OCI-LY1 (cell line): Measurements from ENCODE around the gene NMBR.
"Not testable (repeated sequence)": the region's sequence is repeated elsewhere in the genome, so short reads cannot be mapped to it uniquely, and the experiment has no call there.

Experiments
- H2AFZ ChIP-seq: fragments of 200-600 bp; sonication (generic), shearing (Covaris generic); 2 replicates; pipeline ENCODE4 v1.6.0; 2014; ENCODE audit warnings: antibody characterized with exemption, mild to moderate bottlenecking, low read length
- H3F3A ChIP-seq: fragments of 200-600 bp; sonication (generic), shearing (Covaris generic); 2 replicates; pipeline ENCODE4 v1.6.0; 2014; ENCODE audit warnings: mild to moderate bottlenecking, antibody characterized with exemption, low read length, moderate library complexity; ENCODE audit not compliant: insufficient read depth
- H3K27ac ChIP-seq: fragments of 200-600 bp; sonication (generic); 2 replicates; pipeline ENCODE4 v1.5.1; 2014; ENCODE audit warnings: low read length, mixed run types, mild to moderate bottlenecking, low read depth; ENCODE audit not compliant: poor library complexity, severe bottlenecking
- H3K27me3 ChIP-seq: fragments of 200-600 bp; sonication (generic); 2 replicates; pipeline ENCODE4 v1.6.0; 2014; ENCODE audit warnings: antibody characterized with exemption, mild to moderate bottlenecking, low read length, moderate library complexity; ENCODE audit not compliant: insufficient read depth
- H3K36me3 ChIP-seq: fragments of 200-600 bp; sonication (generic); 2 replicates; pipeline ENCODE4 v1.6.1; 2014; ENCODE audit warnings: mild to moderate bottlenecking, antibody characterized with exemption, low read length, moderate library complexity, mixed read lengths; ENCODE audit not compliant: insufficient read depth
- H3K4me1 ChIP-seq: fragments of 200-600 bp; sonication (generic); 2 replicates; pipeline ENCODE4 v1.5.1; 2014; ENCODE audit warnings: mild to moderate bottlenecking, low read length, moderate library complexity; ENCODE audit not compliant: insufficient read depth, severe bottlenecking
- H3K4me2 ChIP-seq: fragments of 200-600 bp; sonication (generic), shearing (Covaris generic); 2 replicates; pipeline ENCODE4 v1.6.1; 2014; ENCODE audit warnings: low read length
- H3K4me3 ChIP-seq: fragments of 200-600 bp; sonication (generic); 2 replicates; pipeline ENCODE4 v1.5.1; 2014; ENCODE audit warnings: low read length, low read depth, mild to moderate bottlenecking, mixed read lengths; ENCODE audit not compliant: poor library complexity, severe bottlenecking
- H3K79me2 ChIP-seq: fragments of 200-600 bp; shearing (Covaris generic); 2 replicates; pipeline ENCODE4 v1.6.1; 2016; ENCODE audit warnings: mixed run types, low read length, mixed read lengths; ENCODE audit not compliant: insufficient read depth
- H3K9ac ChIP-seq: fragments of 200-600 bp; sonication (generic), shearing (Covaris generic); 2 replicates; pipeline ENCODE4 v1.6.1; 2014; ENCODE audit warnings: mild to moderate bottlenecking, low read length, mixed read lengths
- H3K9me2 ChIP-seq: fragments of 200-600 bp; sonication (generic), shearing (Covaris generic); 2 replicates; pipeline ENCODE4 v1.6.1; 2014; ENCODE audit warnings: low read depth, mild to moderate bottlenecking, low read length, mixed read lengths
- H3K9me3 ChIP-seq: fragments of 200-600 bp; shearing (Covaris generic); 2 replicates; pipeline ENCODE4 v1.6.1; 2014; ENCODE audit warnings: low read length, mixed read lengths
- H4K20me1 ChIP-seq: fragments of 200-600 bp; sonication (generic), shearing (Covaris generic); 2 replicates; pipeline ENCODE4 v1.6.0; 2016; ENCODE audit warnings: mild to moderate bottlenecking, low read length; ENCODE audit not compliant: insufficient read depth
- EZH2 ChIP-seq: fragments of 200-600 bp; sonication (generic), shearing (Covaris generic); IDR thresholded peaks from 2 replicates; pipeline ENCODE4 v1.8.0; 2017; ENCODE audit warnings: borderline replicate concordance, mixed run types, mild to moderate bottlenecking, antibody characterized with exemption, low read length, moderate library complexity, mixed read lengths
- TF ChIP-seq, protein P1 (sequence below): fragments of 200-600 bp; sonication (generic), shearing (Covaris generic); IDR thresholded peaks from 2 replicates; pipeline ENCODE4 v1.5.1; 2017; ENCODE audit warnings: mild to moderate bottlenecking, antibody characterized with exemption, low read length, moderate library complexity, mixed read lengths

NMBR gene

DNA sequence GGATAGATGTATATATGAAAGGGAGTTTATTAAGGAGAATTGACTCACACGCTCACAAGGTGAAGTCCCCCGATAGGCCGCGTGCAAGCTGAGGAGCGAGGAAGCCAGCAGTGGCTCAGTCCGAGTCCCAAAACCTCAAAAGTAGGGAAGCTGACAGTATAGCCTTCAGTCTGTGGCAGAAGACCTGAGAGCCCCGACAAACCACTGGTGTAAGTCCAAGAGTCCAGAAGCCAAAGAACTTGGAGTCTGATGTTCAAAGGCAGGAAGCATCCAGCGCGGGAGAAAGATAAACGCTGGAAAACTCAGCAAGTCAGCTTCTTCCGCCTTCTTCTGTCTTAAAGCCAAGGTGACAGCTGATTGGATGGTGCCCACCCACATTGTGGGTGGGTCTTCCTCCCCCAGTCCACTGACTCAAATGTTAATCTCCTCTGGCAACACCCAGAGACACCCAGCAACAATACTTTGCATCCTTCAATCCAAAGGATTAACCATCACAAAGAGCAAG, 116.8 kb downstream of the NMBR start:
- H3K4me3 ChIP-seq = no peak overlapping the region
- no peaks in the 10 kb centered on the region for H3K9me2 ChIP-seq
- TF ChIP-seq, protein P1, sequence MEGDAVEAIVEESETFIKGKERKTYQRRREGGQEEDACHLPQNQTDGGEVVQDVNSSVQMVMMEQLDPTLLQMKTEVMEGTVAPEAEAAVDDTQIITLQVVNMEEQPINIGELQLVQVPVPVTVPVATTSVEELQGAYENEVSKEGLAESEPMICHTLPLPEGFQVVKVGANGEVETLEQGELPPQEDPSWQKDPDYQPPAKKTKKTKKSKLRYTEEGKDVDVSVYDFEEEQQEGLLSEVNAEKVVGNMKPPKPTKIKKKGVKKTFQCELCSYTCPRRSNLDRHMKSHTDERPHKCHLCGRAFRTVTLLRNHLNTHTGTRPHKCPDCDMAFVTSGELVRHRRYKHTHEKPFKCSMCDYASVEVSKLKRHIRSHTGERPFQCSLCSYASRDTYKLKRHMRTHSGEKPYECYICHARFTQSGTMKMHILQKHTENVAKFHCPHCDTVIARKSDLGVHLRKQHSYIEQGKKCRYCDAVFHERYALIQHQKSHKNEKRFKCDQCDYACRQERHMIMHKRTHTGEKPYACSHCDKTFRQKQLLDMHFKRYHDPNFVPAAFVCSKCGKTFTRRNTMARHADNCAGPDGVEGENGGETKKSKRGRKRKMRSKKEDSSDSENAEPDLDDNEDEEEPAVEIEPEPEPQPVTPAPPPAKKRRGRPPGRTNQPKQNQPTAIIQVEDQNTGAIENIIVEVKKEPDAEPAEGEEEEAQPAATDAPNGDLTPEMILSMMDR = no peak
- no peak for TF ChIP-seq EZH2
- H3F3A ChIP-seq = no peaks in the 10 kb centered on the region
- no peak overlapping the region for H2AFZ ChIP-seq
- no peaks in the 10 kb centered on the region for H3K36me3 ChIP-seq
- no peaks in the 10 kb centered on the region for H3K9me3 ChIP-seq
- no peak overlapping the region for H3K9ac ChIP-seq
- no peaks in the 10 kb centered on the region for H4K20me1 ChIP-seq
- no peaks in the 10 kb centered on the region for H3K4me1 ChIP-seq
- H3K27me3 ChIP-seq = no peaks in the 10 kb centered on the region
- H3K4me2 ChIP-seq = no peak overlapping the region
- no peak overlapping the region for H3K27ac ChIP-seq
- H3K79me2 ChIP-seq = no peaks in the 10 kb centered on the region

DNA sequence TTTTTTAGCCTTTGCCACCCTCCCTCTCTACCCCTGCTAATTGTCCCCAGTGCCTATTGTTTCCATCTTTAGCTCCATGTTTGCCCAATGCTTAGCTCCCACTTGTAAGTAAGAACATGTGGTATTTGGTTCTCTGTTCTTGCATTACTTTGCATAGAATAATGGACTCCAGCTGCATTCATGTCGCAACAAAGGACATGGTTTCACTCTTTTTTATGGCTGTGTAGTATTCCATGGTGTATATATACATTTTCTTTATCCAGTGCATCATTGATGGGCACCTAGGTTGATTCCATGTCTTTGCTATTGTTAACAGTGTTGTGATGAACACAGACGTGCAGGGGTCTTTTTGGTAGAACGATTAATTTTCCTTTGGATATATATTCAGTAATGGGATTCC, 118.4 kb downstream of the NMBR start:
- Histone ChIP-seq H3K4me1 (no peaks in the 10 kb centered on the region), H3K4me2 (no peak overlapping the region), H3K27ac (no peak overlapping the region), H3K9me2 (no peaks in the 10 kb centered on the region), H3K36me3 (no peaks in the 10 kb centered on the region), H3K9ac (no peak overlapping the region), H3F3A (no peaks in the 10 kb centered on the region), H3K4me3 (no peak overlapping the region), H3K9me3 (no peaks in the 10 kb centered on the region), H3K79me2 (no peaks in the 10 kb centered on the region), H3K27me3 (no peaks in the 10 kb centered on the region), H2AFZ (no peak overlapping the region), H4K20me1 (no peaks in the 10 kb centered on the region)
- no peak for TF ChIP-seq EZH2
- TF ChIP-seq, protein P1 = no peak

DNA sequence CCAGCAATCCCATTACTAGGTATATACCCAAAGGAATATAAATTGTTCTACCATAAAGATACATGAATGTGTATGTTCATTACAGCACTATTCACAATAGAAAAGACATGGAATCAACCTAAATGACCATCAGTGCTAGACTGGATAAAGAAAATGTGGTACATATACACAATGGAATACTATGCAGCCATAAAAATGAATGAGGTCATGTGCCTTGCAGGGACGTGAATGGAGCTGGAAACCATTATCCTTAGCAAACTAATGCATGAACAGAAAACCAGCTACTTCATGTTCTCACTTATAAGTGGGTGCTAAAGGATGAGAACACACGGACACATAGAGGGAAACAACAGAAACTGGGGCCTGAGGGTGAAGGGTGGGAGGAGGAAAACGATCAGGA, 119.1 kb downstream of the NMBR start:
- H3K4me3 ChIP-seq, H3K4me1 ChIP-seq, H3K9me2 ChIP-seq, H3K79me2 ChIP-seq, H3F3A ChIP-seq, H3K4me2 ChIP-seq, H3K9ac ChIP-seq, H3K36me3 ChIP-seq, H4K20me1 ChIP-seq, H2AFZ ChIP-seq, H3K9me3 ChIP-seq, H3K27ac ChIP-seq, H3K27me3 ChIP-seq: not testable (repeated sequence)

DNA sequence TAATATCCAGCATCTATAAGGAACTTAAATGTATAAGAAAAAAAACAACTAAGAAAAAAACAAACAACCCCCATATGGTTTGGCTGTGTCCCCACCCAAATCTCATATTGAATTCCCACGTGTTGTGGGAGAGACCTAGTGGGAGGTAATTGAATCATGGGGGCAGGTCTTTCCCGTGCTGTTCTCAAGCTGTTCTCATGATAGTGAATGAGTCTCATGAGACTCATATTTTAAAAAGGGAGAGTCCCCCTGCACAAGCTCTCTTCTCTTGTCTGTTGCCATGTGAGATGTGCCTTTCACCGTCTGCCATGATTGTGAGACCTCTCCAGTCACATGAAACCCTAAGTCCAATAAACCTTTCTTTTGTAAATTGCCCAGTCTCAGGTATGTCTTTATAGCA, 119.8 kb downstream of the NMBR start:
- no peaks in the 10 kb centered on the region for H3K36me3 ChIP-seq
- H3K9me2 ChIP-seq = no peaks in the 10 kb centered on the region
- H4K20me1 ChIP-seq = no peaks in the 10 kb centered on the region
- no peak overlapping the region for H3K4me3 ChIP-seq
- H3K4me1 ChIP-seq = no peaks in the 10 kb centered on the region
- H3F3A ChIP-seq = no peaks in the 10 kb centered on the region
- H3K4me2 ChIP-seq = no peak overlapping the region
- no peaks in the 10 kb centered on the region for H3K27me3 ChIP-seq
- H3K79me2 ChIP-seq = no peaks in the 10 kb centered on the region
- H2AFZ ChIP-seq = no peak overlapping the region
- H3K27ac ChIP-seq = no peak overlapping the region
- TF ChIP-seq, protein P1 = no peak
- TF ChIP-seq EZH2 = no peak
- H3K9ac ChIP-seq = no peak overlapping the region
- H3K9me3 ChIP-seq = no peaks in the 10 kb centered on the region
